IPS-18c (cell line): ENCODE measurements around the gene RASGRP3.

Source experiments
- H3K4me3 ChIP-seq: 2 replicates; pipeline ENCODE4 v1.7.0; 2013; ENCODE audit warnings: low read depth, mild to moderate bottlenecking, low read length, moderate library complexity; ENCODE audit not compliant: insufficient read depth
- H3K9me3 ChIP-seq: one replicate; pipeline ENCODE4 v1.6.1; 2013; ENCODE audit warnings: mild to moderate bottlenecking, low read length, moderate library complexity; ENCODE audit not compliant: control insufficient read depth, insufficient read depth

Gene RASGRP3

GRCh38 chr2:33485051-33485450 is 8.6 kb downstream of the RASGRP3 start:
- H3K4me3 ChIP-seq, result no peak overlapping the region
- peaks cover 4% of the 10 kb centered on the region for H3K9me3 ChIP-seq

- no peak overlapping the region for H3K4me3 ChIP-seq
- peaks cover 4% of the 10 kb centered on the region for H3K9me3 ChIP-seq
Measured at GRCh38 chr2:33486544-33486943, 10.1 kb downstream of the RASGRP3 start.

- no peak overlapping the region for H3K4me3 ChIP-seq
Measured at GRCh38 chr2:33488178-33488690, 11.8 kb downstream of the RASGRP3 start.

DNA sequence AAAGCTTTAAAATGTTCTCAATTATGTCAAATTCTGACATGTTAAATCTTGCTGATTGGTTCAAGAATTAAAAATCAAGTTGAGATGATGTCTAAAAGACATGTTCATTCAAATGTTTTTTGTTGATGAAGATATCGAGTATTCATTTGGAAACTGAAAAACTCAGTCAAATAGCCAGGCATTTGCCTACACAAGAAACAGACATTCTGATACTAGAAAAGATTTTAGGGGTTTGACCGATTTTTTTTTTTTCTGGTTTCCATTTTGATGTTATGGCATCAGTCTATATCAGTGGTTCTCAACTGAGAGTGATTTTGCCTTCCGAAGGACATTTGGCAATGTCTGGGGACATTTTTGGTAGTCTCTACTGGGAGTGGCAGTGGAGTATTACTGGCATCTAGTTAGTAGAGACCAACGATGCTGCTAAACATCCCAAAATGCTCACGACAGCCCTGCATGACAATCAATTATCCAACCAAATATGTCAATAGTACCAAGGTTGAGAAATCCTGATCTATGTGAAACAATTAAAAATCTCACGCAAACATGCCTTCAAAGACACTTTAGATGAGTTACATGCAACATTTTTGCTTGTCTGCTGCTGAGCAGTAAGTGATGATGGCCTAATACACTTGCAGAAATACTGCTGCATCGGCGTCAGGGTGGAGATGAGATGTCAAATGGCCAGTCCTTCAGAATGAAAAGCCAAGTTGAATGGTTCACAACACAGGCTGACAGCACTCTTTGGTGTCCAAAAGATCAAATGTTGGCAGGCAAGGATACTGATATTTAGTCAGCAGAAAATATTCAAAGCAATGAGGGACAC is 12.5 kb downstream of the RASGRP3 start:
- peaks cover 2% of the 10 kb centered on the region for H3K9me3 ChIP-seq
- H3K4me3 ChIP-seq, result no peak overlapping the region

More at GRCh38 chr2:33488178-33488690, 11.8 kb downstream of the RASGRP3 start:
- H3K9me3 ChIP-seq, result peaks cover 2% of the 10 kb centered on the region

DNA sequence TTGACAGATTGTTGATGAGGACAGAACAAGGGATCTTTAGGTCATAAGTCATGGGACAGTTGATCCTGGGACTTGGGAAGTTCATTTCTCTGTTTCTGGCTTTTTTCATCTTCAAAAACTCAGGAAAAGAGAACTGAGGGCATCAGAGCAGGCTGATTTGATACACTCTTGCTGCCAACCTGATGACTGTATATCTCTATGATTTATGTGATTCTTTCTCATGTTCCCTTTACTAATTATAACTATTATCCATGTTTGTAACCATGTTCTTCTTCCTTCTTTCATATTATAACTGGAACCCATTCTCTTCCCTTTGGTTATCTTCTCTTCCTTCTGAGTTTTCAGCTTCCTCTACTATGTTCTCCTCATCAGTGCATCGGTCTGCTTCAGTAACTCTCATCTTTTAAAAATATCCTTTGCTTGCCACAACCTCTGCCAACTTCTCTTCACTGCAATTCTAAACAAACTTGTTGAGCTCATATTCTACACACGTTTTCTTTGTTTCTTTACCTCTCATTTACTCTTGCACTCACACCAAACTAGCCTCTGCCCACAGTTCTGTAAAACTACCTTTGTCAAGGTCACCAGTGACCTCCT is 13.5 kb downstream of the RASGRP3 start:
- H3K9me3 ChIP-seq, result peaks cover 2% of the 10 kb centered on the region
- no peak overlapping the region for H3K4me3 ChIP-seq

GRCh38 chr2:33491441-33492084 is 15.1 kb downstream of the RASGRP3 start:
- peaks cover 2% of the 10 kb centered on the region for H3K9me3 ChIP-seq

GRCh38 chr2:33492399-33493134 is 16.1 kb downstream of the RASGRP3 start:
- no peak overlapping the region for H3K4me3 ChIP-seq

More at GRCh38 chr2:33491441-33492084, 15.1 kb downstream of the RASGRP3 start:
- no peak overlapping the region for H3K4me3 ChIP-seq

DNA sequence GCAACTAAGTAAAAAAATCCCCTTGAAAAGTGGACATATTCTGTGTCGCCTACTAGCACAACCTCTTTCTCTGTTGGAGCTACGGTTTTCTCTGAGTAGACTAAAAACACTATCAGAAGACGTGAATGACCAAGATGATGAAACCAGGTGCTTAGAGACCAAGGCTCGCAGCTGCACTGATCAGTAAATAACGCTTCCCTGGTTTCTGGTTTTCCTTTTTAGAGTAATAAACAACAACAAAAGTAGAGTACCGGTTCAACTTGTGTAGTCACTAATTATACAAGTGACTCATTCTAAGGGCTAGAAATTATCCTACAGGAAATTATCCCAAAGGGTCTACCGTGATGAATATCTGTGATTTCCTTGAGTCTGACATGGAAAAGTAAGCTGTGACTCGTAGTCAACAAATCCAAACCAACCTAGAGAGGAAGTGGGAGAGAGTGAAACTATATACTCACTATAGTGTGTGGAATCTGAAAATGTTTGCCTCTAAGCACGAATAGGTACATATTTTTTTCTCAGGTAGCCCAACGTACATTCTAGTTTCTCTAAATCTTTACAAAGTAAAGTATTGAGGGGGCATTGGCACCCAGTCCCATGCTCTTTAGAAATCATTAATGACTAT is 17.8 kb downstream of the RASGRP3 start:
- Histone ChIP-seq H3K4me3 (no peak overlapping the region), H3K9me3 (no peaks in the 10 kb centered on the region)

More at GRCh38 chr2:33492399-33493134, 16.1 kb downstream of the RASGRP3 start:
- H3K9me3 ChIP-seq, result peaks cover 2% of the 10 kb centered on the region

DNA sequence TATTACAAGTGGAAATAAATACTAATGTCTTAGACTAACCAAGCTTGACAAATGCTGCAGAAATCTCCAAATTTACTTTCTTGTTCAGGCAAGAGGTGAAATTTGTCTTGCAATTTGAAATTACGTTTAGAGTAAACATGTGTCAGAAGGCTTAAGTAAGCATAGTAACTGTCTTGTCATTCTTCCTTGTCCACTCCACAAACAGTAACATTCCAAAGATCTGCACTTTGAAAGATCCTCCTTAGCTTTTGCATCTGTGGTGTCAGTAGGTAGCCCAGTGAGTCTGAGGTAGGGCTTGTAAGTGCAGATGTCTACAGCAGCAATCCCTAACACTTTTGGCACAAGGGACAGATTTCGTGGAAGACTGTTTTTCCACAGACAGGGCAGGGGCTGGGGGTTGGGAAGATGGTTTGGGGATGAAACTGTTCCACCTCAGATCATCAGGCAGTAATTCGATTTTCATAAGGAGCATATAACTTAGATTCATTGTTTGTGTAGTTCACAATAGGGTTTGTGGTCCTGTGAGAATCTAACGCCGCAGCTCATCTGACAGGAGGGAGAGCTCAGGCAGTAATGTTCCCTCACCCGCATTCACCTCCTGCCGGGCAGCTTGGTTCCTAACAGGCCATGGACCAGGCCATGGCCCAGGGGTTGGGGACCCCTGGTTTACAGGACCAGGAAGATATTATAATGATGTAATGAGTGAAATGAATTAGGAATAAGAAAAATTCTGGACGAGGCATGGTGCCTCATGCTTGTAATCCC is 18.6 kb downstream of the RASGRP3 start:
- no peaks in the 10 kb centered on the region for H3K9me3 ChIP-seq
- H3K4me3 ChIP-seq, result no peak overlapping the region

- no peaks in the 10 kb centered on the region for H3K9me3 ChIP-seq
- H3K4me3 ChIP-seq, result no peak overlapping the region
Measured at GRCh38 chr2:33495683-33496082, 19.2 kb downstream of the RASGRP3 start.

GRCh38 chr2:33496150-33496549 is 19.7 kb downstream of the RASGRP3 start:
- H3K9me3 ChIP-seq, result no peaks in the 10 kb centered on the region
- H3K4me3 ChIP-seq, result no peak overlapping the region

- H3K4me3 ChIP-seq, result no peak overlapping the region
- H3K9me3 ChIP-seq, result no peaks in the 10 kb centered on the region
Measured at GRCh38 chr2:33496726-33497125, 20.3 kb downstream of the RASGRP3 start.

DNA sequence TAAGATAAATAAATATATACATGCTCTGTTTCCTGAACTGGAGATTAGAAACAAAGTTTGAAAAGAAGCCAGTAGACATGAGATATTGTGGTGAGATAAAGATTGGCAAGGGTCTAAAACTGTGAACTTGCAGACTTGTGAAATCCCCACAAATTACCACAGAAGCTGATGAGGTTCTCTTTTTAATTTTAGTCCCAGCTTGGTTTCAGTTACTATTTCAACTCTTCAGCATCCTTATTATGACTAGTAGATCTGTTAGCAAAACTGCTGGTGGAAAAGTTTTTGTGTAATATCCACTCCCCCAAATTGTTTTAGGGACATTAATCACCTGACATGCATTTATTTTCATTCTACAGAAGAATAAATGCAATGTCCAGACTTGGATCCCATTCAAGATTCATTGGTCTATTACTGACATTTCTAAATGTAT is 20.8 kb downstream of the RASGRP3 start:
- Histone ChIP-seq H3K4me3 (no peak overlapping the region), H3K9me3 (no peaks in the 10 kb centered on the region)

- Histone ChIP-seq H3K4me3 (no peak overlapping the region), H3K9me3 (no peaks in the 10 kb centered on the region)
Measured at GRCh38 chr2:33498291-33498956, 22.0 kb downstream of the RASGRP3 start.

- Histone ChIP-seq H3K4me3 (no peak overlapping the region), H3K9me3 (no peaks in the 10 kb centered on the region)
Measured at GRCh38 chr2:33500177-33500576, 23.7 kb downstream of the RASGRP3 start.

DNA sequence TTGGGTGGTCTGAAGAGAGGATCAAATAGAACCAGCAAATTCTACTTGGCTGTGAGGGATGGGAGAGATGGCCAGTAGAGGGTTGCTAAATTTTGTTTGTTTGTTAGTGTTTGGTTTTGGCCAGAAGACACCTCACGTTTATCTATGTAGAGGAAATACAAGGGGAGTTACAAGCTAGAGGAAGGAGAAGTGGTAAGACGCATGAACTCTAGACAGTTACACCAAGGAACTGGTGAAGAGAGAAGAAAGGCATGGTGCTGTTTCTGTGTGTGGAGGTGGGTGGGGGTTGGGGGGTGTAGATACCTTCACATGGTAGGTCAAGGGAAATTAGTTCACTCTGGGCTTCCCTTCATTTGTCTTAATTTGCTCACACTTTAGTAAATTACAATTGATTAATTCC is 25.6 kb downstream of the RASGRP3 start:
- Histone ChIP-seq H3K9me3 (no peaks in the 10 kb centered on the region), H3K4me3 (no peak overlapping the region)
